Right lobe of liver (tissue), 4 donors: ENCODE data around the gene CDH16.

Experiments used
- CTCF ChIP-seq, 4 donors: fragments of 200-600 bp in 3 of 4; fragments of 450-650 bp in 1 of 4; IDR thresholded peaks; one replicate each; pipeline versions ENCODE4 v1.5.1 to v1.8.0; 2016 to 2022; ENCODE audit warnings: antibody characterized with exemption in 4 of 4, mild to moderate bottlenecking in 2 of 4
- POLR2A ChIP-seq: fragments of 450-650 bp; IDR thresholded peaks from one replicate; pipeline ENCODE4 v1.6.1; 2017; ENCODE audit warnings: antibody characterized with exemption, mild to moderate bottlenecking
- donor health status: DM: no; HTN: no; CAD: no.
- donor health status: DM: no; HTN: no; CAD: no.
- donor health status: DM: no; HTN: yes; CAD: no.

GRCh38 chr16:66858740-66859396 is 59.8 kb downstream of the CDH16 start:
- TF ChIP-seq CTCF (IDR thresholded peaks at IDR 0.05) (no peak), POLR2A (no peak)
